K562 (cell line): ENCODE results near the gene MYO15B. TPM values are rescaled to one million over a fixed set of nuclear protein-coding genes. Genes with fewer than 3 reads are reported as not detected.

Experiments used
- CBX2 ChIP-seq: fragments of 200-600 bp; sonication (generic); IDR thresholded peaks from one replicate; pipeline ENCODE4 v1.6.1; 2012; ENCODE audit warnings: mild to moderate bottlenecking, low read length, inconsistent platforms; ENCODE audit not compliant: insufficient read depth, poor library complexity, severe bottlenecking
- CHD1 ChIP-seq: fragments of 200-600 bp; sonication (generic); IDR thresholded peaks from one replicate; pipeline ENCODE4 v1.6.1; 2012; ENCODE audit warnings: mild to moderate bottlenecking, moderate library complexity, low read length, inconsistent platforms
- CREB5 ChIP-seq: fragments of 250-450 bp; sonication (Bioruptor Pico); IDR thresholded peaks from 2 replicates; pipeline ENCODE4 v1.5.0; 2020; ENCODE audit warnings: mild to moderate bottlenecking
- CREM ChIP-seq: IDR thresholded peaks from 2 replicates; pipeline ENCODE4 v1.6.1; 2014; ENCODE audit warnings: antibody characterized with exemption, low read depth
- DMBX1 ChIP-seq: fragments of 250-450 bp; sonication (Bioruptor Pico); IDR thresholded peaks from 2 replicates; pipeline ENCODE4 v1.8.0; 2022; ENCODE audit warnings: inconsistent platforms, mild to moderate bottlenecking, moderate library complexity, borderline replicate concordance
- E2F3 ChIP-seq: fragments of 250-450 bp; sonication (Bioruptor Pico); IDR thresholded peaks from 2 replicates; pipeline ENCODE4 v1.4.0; 2020; ENCODE audit warnings: mild to moderate bottlenecking
- HDAC8 ChIP-seq: fragments of 450-650 bp; IDR thresholded peaks from 2 replicates; pipeline ENCODE4 v1.6.1; 2016; ENCODE audit warnings: mild to moderate bottlenecking, missing genetic modification characterization, moderate library complexity, missing compliant biosample characterization
- HLTF ChIP-seq: fragments of 450-650 bp; IDR thresholded peaks from 2 replicates; pipeline ENCODE4 v1.6.1; 2016
- JUNB ChIP-seq: fragments of 450-650 bp; formaldehyde crosslinking; conservative IDR thresholded peaks from 2 replicates; pipeline ENCODE4 v1.4.0; 2020; ENCODE audit warnings: mild to moderate bottlenecking
- KDM2B ChIP-seq: fragments of 250-450 bp; sonication (Bioruptor Pico); IDR thresholded peaks from 2 replicates; pipeline ENCODE4 v1.8.0; 2021; ENCODE audit warnings: mild to moderate bottlenecking, moderate library complexity
- MCM7 ChIP-seq, 2 experiments: fragments of 450-650 bp; IDR thresholded peaks; 2 replicates each; pipeline ENCODE4 v1.6.1; 2016 to 2018
- MYBL2 ChIP-seq, 2 experiments: fragments of 450-650 bp in 1 of 2; sonication (generic) in 1 of 2; formaldehyde crosslinking in 1 of 2; IDR thresholded peaks; 2 replicates each; pipeline versions ENCODE4 v1.6.1 to v1.8.1; 2017 to 2022; ENCODE audit warnings: borderline replicate concordance in 1 of 2, inconsistent platforms in 1 of 2, low read depth in 1 of 2, mild to moderate bottlenecking in 1 of 2, missing genetic modification reagents in 1 of 2, moderate library complexity in 1 of 2
- MYC ChIP-seq, 2 experiments: fragments of 250-450 bp in 1 of 2; sonication (Bioruptor Pico) in 1 of 2; IDR thresholded peaks; 2 replicates each; pipeline versions ENCODE4 v1.5.1 to v1.6.1; 2012 to 2021; ENCODE audit warnings: low read depth in 2 of 2, borderline replicate concordance in 1 of 2, improper control_type of control experiment in 1 of 2, low read length in 1 of 2, mild to moderate bottlenecking in 1 of 2, moderate library complexity in 1 of 2
- NCOA1 ChIP-seq: fragments of 450-650 bp; IDR thresholded peaks from 2 replicates; pipeline ENCODE4 v1.6.1; 2016; ENCODE audit warnings: low read depth
- NR1H2 ChIP-seq: sonication (generic); formaldehyde crosslinking; IDR thresholded peaks from 2 replicates; pipeline ENCODE4 v1.4.0; 2020; ENCODE audit warnings: mild to moderate bottlenecking, missing genetic modification reagents
- PBX2 ChIP-seq, 2 experiments: IDR thresholded peaks in 1 of 2; conservative IDR thresholded peaks in 1 of 2; 2 replicates each; pipeline ENCODE4 v1.6.1; 2016; ENCODE audit warnings: low read depth in 2 of 2, mild to moderate bottlenecking in 1 of 2, missing compliant biosample characterization in 1 of 2, missing genetic modification characterization in 1 of 2, moderate library complexity in 1 of 2
- POLR2AphosphoS5 ChIP-seq: IDR thresholded peaks from 2 replicates; pipeline ENCODE4 v1.6.1; 2011; ENCODE audit warnings: mild to moderate bottlenecking, low read depth, low read length, moderate library complexity; ENCODE audit not compliant: control insufficient read depth, insufficient read depth
- RBM17 ChIP-seq: fragments of 200-400 bp; formaldehyde crosslinking; IDR thresholded peaks from 2 replicates; pipeline ENCODE4 v1.6.1; 2017; ENCODE audit warnings: low read depth, mild to moderate bottlenecking, low read length, borderline replicate concordance
- SMAD1 ChIP-seq: fragments of 150-350 bp; IDR thresholded peaks from 2 replicates; pipeline ENCODE4 v1.6.1; 2014; ENCODE audit warnings: low read length, low read depth; ENCODE audit not compliant: partially characterized antibody
- SMAD4 ChIP-seq: fragments of 250-450 bp; sonication (Bioruptor Pico); conservative IDR thresholded peaks from 2 replicates; pipeline ENCODE4 v1.8.0; 2021; ENCODE audit warnings: inconsistent platforms, mild to moderate bottlenecking, moderate library complexity
- SREBF1 ChIP-seq: fragments of 150-350 bp; IDR thresholded peaks from 2 replicates; pipeline ENCODE4 v1.6.1; 2014; ENCODE audit warnings: antibody characterized with exemption, low read depth, low read length, borderline replicate concordance
- ZC3H4 ChIP-seq: sonication (generic); formaldehyde crosslinking; IDR thresholded peaks from 2 replicates; pipeline ENCODE4 v1.9.0; 2021; ENCODE audit warnings: missing genetic modification reagents, borderline replicate concordance
- ZNF311 ChIP-seq: fragments of 250-450 bp; sonication (Bioruptor Pico); IDR thresholded peaks from 2 replicates; pipeline ENCODE4 v1.4.0; 2020; ENCODE audit warnings: mild to moderate bottlenecking, moderate library complexity
- ZNF444 ChIP-seq: fragments of 250-450 bp; sonication (Bioruptor Pico); IDR thresholded peaks from 2 replicates; pipeline ENCODE4 v1.4.0; 2020; ENCODE audit warnings: mild to moderate bottlenecking, moderate library complexity
- ZNF445 ChIP-seq: fragments of 250-450 bp; sonication (Bioruptor Pico); IDR thresholded peaks from 2 replicates; pipeline ENCODE4 v1.4.0; 2020; ENCODE audit warnings: low read depth, mild to moderate bottlenecking, moderate library complexity
- polyA plus RNA-seq, 8 experiments: library from polyadenylated mRNA; depleted of rRNA in 4 of 8; stranded (reverse) in 5 of 8; unstranded in 3 of 8; fragments of >200 nt; fragmentation: Nextera tagmentation in 2 of 8; fragmentation: Illumina TruSeq in 1 of 8; extraction: Ambion mirVana in 2 of 8; extraction: Trizol in 1 of 8; gene quantifications; 2 replicates each; pipeline versions ENCODE4 v1.2.1 to v1.2.3, GENCODE V29; 2011 to 2014; ENCODE audit warnings: inconsistent platforms in 1 of 8, missing spikeins in 1 of 8
- total RNA-seq, 7 experiments: library from RNA; depleted of rRNA in 6 of 7; stranded (reverse); fragments of >200 nt in 6 of 7; fragmentation: Illumina TruSeq in 2 of 7; extraction: Trizol in 2 of 7; gene quantifications; 2 replicates each; pipeline versions ENCODE4 v1.2.1 to v1.2.3, GENCODE V29; 2011 to 2021; ENCODE audit warnings: low replicate concordance in 1 of 7

Gene MYO15B
- total and polyA plus RNA-seq, 9 of the 15 experiments (the other 6 are each of a cell fraction or from before 2014, with no cell fraction given): 0.05 to 3.1 (median 0.83) TPM; not detected in 2

- no peak for TF ChIP-seq PBX2 (CRISPR knock-in tag; IDR thresholded peaks at IDR 0.05; ENCODE audit: low read depth)
- 0 out of 2 replicates have a peak, but pooled peaks have one; percentile 7 for TF ChIP-seq PBX2 (tag; conservative IDR thresholded peaks at IDR 0.05; ENCODE audit: low read depth)
- TF ChIP-seq CHD1: no peak
- TF ChIP-seq MYC (IDR thresholded peaks at IDR 0.05; ENCODE audit: low read depth, low read length): peak; percentile 39; the same call in 1 of the 2 replicates
- no peak for TF ChIP-seq MYC (CRISPR knock-in tag; IDR thresholded peaks at IDR 0.05; ENCODE audit: borderline replicate concordance, low read depth)
- no peak for TF ChIP-seq ZC3H4 (CRISPR knock-in tag)
- TF ChIP-seq E2F3: no peak
- TF ChIP-seq MCM7 (IDR thresholded peaks at IDR 0.05): no peak
- TF ChIP-seq SMAD4 (CRISPR knock-in tag): no peak
- peak; percentile 85 for TF ChIP-seq CREM
- TF ChIP-seq SREBF1: no peak
- no peak for TF ChIP-seq KDM2B
- TF ChIP-seq HLTF: no peak
- TF ChIP-seq ZNF445 (CRISPR knock-in tag): no peak
- no peak for TF ChIP-seq MYBL2 (IDR thresholded peaks at IDR 0.05; ENCODE audit: low read depth)
- no peak for TF ChIP-seq MYBL2 (CRISPR knock-in tag; IDR thresholded peaks at IDR 0.05; ENCODE audit: borderline replicate concordance)
- TF ChIP-seq NR1H2: no peak
- TF ChIP-seq CBX2: no peak
- no peak for TF ChIP-seq SMAD1
- no peak for TF ChIP-seq NCOA1
- TF ChIP-seq ZNF311 (CRISPR knock-in tag): 0 out of 2 replicates have a peak, but pooled peaks have one; percentile 40
- TF ChIP-seq DMBX1 (CRISPR knock-in tag): no peak
- no peak for TF ChIP-seq RBM17
- no peak for TF ChIP-seq CREB5
- no peak for TF ChIP-seq POLR2AphosphoS5
- no peak for TF ChIP-seq HDAC8 (tag)
- TF ChIP-seq ZNF444 (CRISPR knock-in tag): no peak
- TF ChIP-seq JUNB: no peak
These were observed 16.3 kb upstream of the MYO15B start (continued) for GRCh38 chr17:75571197-75571884.
